Measurements from ENCODE around the gene PDZD2.

PDZD2 gene

DNA sequence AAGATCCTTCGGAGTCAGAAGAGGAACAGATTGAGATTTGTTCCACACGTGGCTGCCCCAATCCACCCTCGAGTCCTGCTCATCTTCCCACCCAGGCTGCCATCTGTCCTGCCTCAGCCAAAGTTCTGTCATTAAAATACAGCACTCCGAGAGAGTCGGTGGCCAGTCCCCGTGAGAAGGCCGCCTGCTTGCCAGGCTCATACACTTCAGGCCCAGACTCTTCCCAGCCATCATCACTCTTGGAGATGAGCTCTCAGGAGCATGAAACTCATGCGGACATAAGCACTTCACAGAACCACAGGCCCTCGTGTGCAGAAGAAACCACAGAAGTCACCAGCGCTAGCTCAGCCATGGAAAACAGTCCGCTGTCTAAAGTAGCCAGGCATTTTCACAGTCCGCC is 449.3 kb downstream of the PDZD2 start:
- no peak for DNase-seq

- peak; percentile 40 for DNase-seq
These were observed 450.4 kb downstream of the PDZD2 start for GRCh38 chr5:32089146-32090000.

DNA sequence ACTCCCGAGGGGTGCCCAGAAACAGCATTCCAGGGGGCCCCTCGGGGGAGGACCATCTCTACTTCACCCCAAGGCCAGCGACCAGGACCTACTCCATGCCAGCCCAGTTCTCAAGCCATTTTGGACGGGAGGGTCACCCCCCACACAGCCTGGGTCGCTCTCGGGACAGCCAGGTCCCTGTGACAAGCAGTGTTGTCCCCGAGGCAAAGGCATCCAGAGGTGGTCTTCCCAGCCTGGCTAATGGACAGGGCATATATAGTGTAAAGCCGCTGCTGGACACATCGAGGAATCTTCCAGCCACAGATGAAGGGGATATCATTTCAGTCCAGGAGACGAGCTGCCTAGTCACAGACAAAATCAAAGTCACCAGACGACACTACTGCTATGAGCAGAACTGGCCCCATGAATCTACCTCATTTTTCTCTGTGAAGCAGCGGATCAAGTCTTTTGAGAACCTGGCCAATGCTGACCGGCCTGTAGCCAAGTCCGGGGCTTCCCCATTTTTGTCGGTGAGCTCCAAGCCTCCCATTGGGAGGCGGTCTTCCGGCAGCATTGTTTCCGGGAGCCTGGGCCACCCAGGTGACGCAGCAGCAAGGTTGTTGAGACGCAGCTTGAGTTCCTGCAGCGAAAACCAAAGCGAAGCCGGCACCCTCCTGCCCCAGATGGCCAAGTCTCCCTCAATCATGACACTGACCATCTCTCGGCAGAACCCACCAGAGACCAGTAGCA is 451.3 kb downstream of the PDZD2 start:
- DNase-seq, result peak; percentile 43

- DNase-seq, result peak; percentile 54
These were observed 451.8 kb downstream of the PDZD2 start for GRCh38 chr5:32090755-32091128.

DNA sequence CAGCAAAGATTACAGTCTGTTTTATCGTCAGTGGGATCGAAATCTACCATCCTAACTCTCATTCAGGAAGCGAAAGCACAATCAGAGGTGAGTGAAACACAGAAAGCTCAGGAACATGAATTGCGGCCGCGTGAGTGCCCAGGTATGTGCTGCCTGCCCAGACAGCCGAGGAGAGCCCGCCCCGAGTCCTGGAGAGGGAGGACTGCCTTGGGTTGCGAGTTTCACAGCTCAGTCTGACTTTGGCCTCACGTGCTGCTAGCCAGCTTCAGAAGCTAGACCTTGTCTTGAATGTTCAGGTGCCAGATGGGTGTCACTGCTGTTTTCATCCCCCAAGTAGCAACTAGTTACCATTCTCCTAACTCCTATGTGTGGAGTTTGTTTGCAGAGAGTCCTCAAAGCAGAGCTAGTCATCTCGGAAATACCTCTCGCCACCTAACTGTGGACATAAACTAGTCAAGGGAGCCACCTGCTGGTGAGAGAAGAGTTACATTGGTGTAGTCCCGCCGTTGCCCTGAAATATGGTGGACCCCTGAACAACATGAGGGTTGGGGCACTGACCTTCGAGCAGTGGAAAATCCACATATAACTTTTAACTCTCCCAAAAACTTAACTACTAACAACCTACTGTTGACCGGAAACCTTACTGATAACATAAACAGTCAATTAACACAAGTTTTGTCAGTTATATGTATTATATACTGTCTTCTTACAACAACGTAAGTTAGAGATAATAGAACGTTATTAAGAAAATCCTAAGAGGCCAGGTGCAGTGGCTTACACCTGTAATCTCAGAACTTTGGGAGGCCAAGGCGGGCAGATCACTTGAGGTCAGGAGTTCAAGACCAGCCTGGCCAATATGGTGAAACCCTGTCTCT is 454.2 kb downstream of the PDZD2 start:
- peak; percentile 80 for DNase-seq

DNA sequence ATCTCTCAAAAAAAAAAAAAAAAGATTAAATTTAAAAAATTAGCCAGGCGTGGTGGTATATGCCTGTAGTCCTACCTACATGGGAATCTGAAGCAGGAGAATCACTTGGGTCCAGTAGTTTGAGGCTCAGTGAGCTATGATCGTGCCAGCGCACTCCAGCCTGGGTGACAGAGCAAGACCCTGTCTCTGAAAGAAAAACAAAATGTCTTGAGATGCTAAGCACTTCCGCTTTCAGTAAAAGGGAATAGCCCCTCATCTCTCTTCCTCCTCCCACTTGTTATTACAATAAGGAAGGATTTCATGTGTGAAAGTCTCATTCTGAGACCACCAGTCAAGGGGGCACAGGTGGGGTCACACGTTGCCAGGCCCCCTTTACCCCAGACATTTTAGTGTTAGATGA is 455.8 kb downstream of the PDZD2 start:
- DNase-seq, result peak; percentile 21

GRCh38 chr5:32095261-32095671 is 456.3 kb downstream of the PDZD2 start:
- DNase-seq, result peak; percentile 13

DNA sequence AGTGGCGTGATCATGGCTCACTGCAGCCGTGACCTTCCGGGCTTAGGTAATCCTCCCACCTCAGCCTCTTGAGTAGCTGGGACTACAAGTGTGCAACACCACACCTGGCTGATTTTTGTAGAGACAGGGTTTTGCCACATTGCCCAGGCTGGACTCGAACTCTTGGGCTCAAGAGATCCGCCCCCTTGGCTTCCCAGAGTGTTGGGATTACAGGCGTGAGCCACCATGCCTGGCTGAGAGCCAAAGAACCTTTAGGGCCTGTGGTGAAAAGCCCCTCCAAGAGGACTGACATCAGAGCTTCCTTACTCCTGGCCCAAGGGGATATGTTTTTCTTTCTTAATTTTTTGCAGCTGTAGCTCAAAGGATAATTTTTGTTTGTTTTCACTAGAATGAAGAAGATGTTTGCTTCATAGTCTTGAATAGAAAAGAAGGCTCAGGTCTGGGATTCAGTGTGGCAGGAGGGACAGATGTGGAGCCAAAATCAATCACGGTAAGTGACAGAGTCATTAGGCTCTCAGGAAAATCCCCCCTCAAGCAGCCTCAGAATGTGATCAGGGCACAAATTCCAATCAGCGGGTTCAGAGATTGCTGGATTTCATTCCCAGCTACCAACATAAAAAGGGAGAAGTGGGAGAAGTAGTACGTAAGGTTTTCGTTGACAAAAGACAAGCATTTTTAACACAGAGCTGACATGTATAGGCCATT is 458.1 kb downstream of the PDZD2 start:
- peak; percentile 30 for DNase-seq

- peak; percentile 41 for DNase-seq
These were observed 459.4 kb downstream of the PDZD2 start for GRCh38 chr5:32098291-32098690.

- no peak for DNase-seq
These were observed 460.0 kb downstream of the PDZD2 start for GRCh38 chr5:32098890-32099310.

- no peak for DNase-seq
These were observed 460.6 kb downstream of the PDZD2 start for GRCh38 chr5:32099486-32100035.

GRCh38 chr5:32100230-32100629 is 461.3 kb downstream of the PDZD2 start:
- no peak for DNase-seq

DNA sequence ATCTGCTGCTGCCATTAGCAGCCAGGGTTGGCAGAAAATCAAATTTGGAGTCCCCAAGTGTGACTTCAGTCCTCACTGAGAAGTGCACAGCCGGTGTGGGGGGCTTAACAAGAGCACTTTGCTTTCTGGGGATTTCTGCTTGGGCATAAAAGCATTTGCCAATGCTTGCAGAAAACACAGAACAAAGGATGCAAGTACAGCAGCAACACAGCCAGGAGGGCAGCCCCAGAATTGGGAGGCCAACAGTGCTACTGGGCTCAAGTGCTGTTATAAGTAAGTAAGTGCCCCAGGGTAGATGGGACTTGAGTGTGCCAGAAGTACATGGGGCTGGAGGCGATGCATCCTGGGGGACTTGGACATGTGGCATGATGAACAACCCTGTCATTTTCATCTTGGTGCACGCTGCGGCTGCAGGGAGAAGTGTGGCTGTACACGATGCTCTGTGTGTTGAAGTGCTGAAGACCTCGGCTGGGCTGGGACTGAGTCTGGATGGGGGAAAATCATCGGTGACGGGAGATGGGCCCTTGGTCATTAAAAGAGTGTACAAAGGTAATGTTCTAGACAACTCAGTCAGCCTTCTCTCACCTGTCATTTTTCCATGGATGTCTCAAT is 461.9 kb downstream of the PDZD2 start:
- no peak for DNase-seq

- DNase-seq, result no peak
These were observed 463.5 kb downstream of the PDZD2 start for GRCh38 chr5:32102254-32102986.

- DNase-seq, result no peak
These were observed 464.6 kb downstream of the PDZD2 start for GRCh38 chr5:32103521-32103920.

GRCh38 chr5:32107291-32107690 is 468.4 kb downstream of the PDZD2 start:
- DNase-seq, result no peak

DNA sequence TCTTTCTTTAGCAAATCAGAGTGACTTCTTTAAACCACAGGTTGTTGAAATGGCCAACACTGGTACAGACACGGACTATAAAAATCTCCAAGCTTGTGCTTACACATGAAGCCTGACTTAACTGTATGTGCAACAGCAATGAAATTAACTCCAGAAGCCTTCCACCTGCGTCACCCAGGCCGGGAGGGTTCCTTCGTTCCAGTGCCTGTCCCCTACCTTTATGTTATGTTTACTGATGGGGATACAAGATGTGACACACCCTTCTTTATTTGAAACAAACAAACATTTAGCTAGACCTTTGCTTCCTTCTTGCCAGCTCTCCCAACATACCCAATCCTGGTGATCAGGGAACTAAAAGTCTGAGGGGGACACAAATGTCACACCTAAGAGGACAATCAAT is 469.2 kb downstream of the PDZD2 start:
- no peak for DNase-seq

DNA sequence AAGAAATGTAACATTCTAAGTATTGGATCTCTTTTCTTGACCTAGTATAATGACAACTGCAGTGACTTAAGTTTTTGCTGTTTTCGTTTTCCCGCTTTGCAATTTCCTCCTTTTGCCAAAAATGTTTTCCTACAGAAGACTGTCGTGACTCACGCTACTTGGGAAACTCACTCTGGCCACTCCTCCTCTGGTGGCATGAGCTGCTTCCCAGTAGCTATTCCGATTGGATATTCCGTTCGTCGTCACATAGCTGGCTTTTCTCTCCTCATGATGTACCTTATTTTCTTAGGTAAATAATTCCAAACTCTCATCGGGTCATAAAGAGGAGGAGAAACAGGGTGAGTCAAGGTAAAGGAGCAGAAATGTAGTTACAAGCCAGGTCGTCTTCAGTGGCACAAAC is 470.3 kb downstream of the PDZD2 start:
- no peak for DNase-seq

GRCh38 chr5:32110111-32110696 is 471.3 kb downstream of the PDZD2 start:
- no peak for DNase-seq

- no peak for DNase-seq
These were observed 477.1 kb downstream of the PDZD2 start for GRCh38 chr5:32115985-32116384.
